Colonic mucosa (tissue), 4 donors: ENCODE measurements around the gene HRH3. TPM values are rescaled to one million over a fixed set of nuclear protein-coding genes. Genes with fewer than 3 reads are reported as not detected.

ENCODE experiments used
- DNase-seq: peaks from one replicate; pipeline ENCODE4 v3.0.0-alpha.2; 2020
- H3K27ac ChIP-seq: fragments of 200-600 bp; one replicate; pipeline ENCODE4 v1.8.0; 2021
- H3K27me3 ChIP-seq: fragments of 200-600 bp; one replicate; pipeline ENCODE4 v1.8.0; 2021
- H3K36me3 ChIP-seq: fragments of 200-600 bp; one replicate; pipeline ENCODE4 v1.8.0; 2021
- H3K4me1 ChIP-seq: fragments of 200-600 bp; one replicate; pipeline ENCODE4 v1.8.0; 2021; ENCODE audit warnings: mild to moderate bottlenecking
- H3K4me3 ChIP-seq: fragments of 200-600 bp; one replicate; pipeline ENCODE4 v1.8.0; 2021
- H3K9ac ChIP-seq, 2 donors: one replicate each; pipeline ENCODE4 v1.7.0; 2013; ENCODE audit warnings: control low read depth in 2 of 2, low read depth in 2 of 2, low read length in 2 of 2
- H3K9me3 ChIP-seq: fragments of 200-600 bp; one replicate; pipeline ENCODE4 v1.8.0; 2021
- CTCF ChIP-seq: fragments of 200-600 bp; IDR thresholded peaks from one replicate; pipeline ENCODE4 v1.8.0; 2022; ENCODE audit warnings: antibody characterized with exemption, mild to moderate bottlenecking
- intact Hi-C: fragments of 100-400 bp; cut with DNase I; formaldehyde crosslinking; loops from one replicate; pipeline ENCODE4 v1.14.1; 2022
- total RNA-seq, 2 donors: library from RNA; stranded (reverse); fragmentation: NEBNext Ultra II Directional in 1 of 2; extraction: Animal tissue kit (Norgen Biotek cat#: 25700) in 1 of 2; gene quantifications; one replicate each; pipeline ENCODE4 v1.2.1, GENCODE V29; 2021
- donor health status: healthy.
- donor health status: DM: no; HTN: no; CAD: no.
- donor health status: DM: no; HTN: no; CAD: no.

HRH3 gene
- total RNA-seq, 2 donors from 2014 or later, result not detected

GRCh38 chr20:62202676-62203377 is 17.3 kb downstream of the HRH3 start:
- no peaks in the 10 kb centered on the region for H3K4me1 ChIP-seq
- H3K36me3 ChIP-seq, result peaks cover 11% of the 10 kb centered on the region
- H3K27ac ChIP-seq, result no peak overlapping the region
- H3K9me3 ChIP-seq, result no peaks in the 10 kb centered on the region
- no peak overlapping the region for H3K4me3 ChIP-seq
- no peaks in the 10 kb centered on the region for H3K27me3 ChIP-seq
- no peak for DNase-seq
- no peak for TF ChIP-seq CTCF
- H3K9ac ChIP-seq, result no peak overlapping the region
- intact Hi-C loops, result no loop called here

GRCh38 chr20:62202083-62202395 is 18.0 kb downstream of the HRH3 start:
- no peak for TF ChIP-seq CTCF
- Histone ChIP-seq H3K9ac (no peak overlapping the region), H3K9me3 (no peaks in the 10 kb centered on the region), H3K27ac (no peak overlapping the region), H3K4me3 (no peak overlapping the region), H3K36me3 (peaks cover 13% of the 10 kb centered on the region), H3K4me1 (no peaks in the 10 kb centered on the region), H3K27me3 (no peaks in the 10 kb centered on the region)
- no peak for DNase-seq
- intact Hi-C loops, result no loop called here

DNA sequence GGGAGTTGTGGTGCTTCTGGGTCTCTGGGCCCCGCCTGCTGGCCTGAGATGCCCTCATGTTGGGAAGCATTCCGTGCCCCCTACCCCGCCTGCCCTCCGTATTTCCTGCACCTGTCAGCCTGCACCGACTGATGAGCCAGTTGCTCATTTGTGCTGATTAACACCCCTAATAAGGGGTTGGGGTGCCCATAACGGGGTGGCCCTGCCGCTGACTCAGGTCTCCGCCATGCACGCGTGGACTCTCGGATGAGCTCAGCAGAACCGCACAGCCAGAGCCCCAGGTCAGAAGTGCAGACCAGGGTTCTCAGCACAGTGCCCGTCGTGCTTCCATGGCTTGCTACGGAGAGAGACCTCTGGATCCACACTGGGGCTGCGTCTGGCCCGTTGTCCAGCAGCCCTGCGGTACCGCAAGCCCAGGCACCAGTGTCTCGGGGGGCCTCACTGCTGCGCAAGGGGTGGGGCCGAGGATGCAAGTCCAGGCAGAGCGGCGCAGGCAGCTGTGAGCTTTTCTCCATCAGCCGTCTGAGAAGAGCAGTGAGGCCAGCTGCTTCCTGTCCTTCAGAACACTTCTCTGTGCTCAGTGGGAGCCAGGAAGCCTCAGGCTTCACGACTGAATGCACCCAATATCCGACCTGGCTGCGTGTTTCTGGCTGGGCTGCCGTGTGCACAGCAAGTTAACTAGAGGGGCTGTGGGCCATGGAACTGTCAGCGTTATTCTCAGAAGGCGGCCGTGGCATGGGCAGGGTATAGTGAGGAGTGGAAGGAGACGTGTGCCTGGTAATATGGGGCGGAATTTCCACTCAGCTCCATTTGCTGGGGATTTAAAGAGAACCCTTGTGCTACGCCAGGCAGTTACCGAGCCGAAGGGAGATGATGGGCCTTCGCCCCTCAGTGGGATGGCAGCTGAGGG is 18.6 kb downstream of the HRH3 start:
- peaks cover 13% of the 10 kb centered on the region for H3K36me3 ChIP-seq
- no peak for TF ChIP-seq CTCF
- intact Hi-C loops, result no loop called here

GRCh38 chr20:62200491-62201172 is 19.4 kb downstream of the HRH3 start:
- no peak for TF ChIP-seq CTCF
- no peaks in the 10 kb centered on the region for H3K27me3 ChIP-seq
- H3K9me3 ChIP-seq, result no peaks in the 10 kb centered on the region
- DNase-seq, result no peak
- peaks cover 13% of the 10 kb centered on the region for H3K36me3 ChIP-seq
- no peak overlapping the region for H3K4me3 ChIP-seq
- H3K9ac ChIP-seq, result no peak overlapping the region
- no peaks in the 10 kb centered on the region for H3K4me1 ChIP-seq
- intact Hi-C loops, result no loop called here
- H3K27ac ChIP-seq, result no peak overlapping the region

More for the DNA sequence above, 18.6 kb downstream of the HRH3 start:
- DNase-seq, result no peak
- Histone ChIP-seq H3K4me3 (no peak overlapping the region), H3K9ac (no peak overlapping the region), H3K4me1 (no peaks in the 10 kb centered on the region), H3K9me3 (no peaks in the 10 kb centered on the region), H3K27ac (no peak overlapping the region), H3K27me3 (no peaks in the 10 kb centered on the region)

DNA sequence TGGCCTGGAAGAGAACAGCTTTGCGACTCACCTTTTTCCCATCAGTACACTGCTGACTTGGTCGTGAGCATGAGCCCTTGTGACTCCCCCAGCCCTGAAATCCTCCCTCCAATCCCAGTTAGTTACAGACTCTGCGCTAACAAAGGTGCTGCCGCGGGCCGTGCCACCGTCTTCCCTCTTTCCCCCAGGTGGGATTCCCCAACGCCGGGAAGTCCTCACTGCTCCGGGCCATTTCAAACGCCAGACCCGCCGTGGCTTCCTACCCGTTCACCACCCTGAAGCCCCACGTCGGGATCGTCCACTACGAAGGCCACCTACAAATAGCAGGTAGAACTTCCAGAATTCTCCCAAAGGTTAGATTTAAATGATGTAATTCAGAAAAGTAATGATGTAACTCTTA is 21.1 kb downstream of the HRH3 start:
- Histone ChIP-seq H3K27me3 (no peaks in the 10 kb centered on the region), H3K9ac (no peak overlapping the region), H3K27ac (no peak overlapping the region), H3K4me3 (no peak overlapping the region), H3K4me1 (no peaks in the 10 kb centered on the region), H3K9me3 (no peaks in the 10 kb centered on the region), H3K36me3 (peaks cover 13% of the 10 kb centered on the region)
- TF ChIP-seq CTCF, result no peak
- intact Hi-C loops, result no loop called here
- no peak for DNase-seq
